Stimulated activated CD8-positive, alpha-beta memory T cell treated with anti-CD3 and anti-CD28 coated beads, Interleukin-7, amount 100 ng/mL, for 48 hours (primary cell): Measurements from ENCODE around the gene AHDC1.
"Not testable (repeated sequence)": the region's sequence is repeated elsewhere in the genome, so short reads cannot be mapped to it uniquely, and the experiment has no call there.

Experiments used
- DNase-seq, 2 donors: peaks; one replicate each; pipeline ENCODE4 v3.0.0-alpha.2; 2020; ENCODE audit warnings: low read depth in 1 of 2; ENCODE audit errors: extremely low read depth in 1 of 2

AHDC1 gene

GRCh38 chr1:27633640-27634176 is 29.8 kb upstream of the AHDC1 start:
- no peak for DNase-seq

GRCh38 chr1:27633298-27633610 is 29.3 kb upstream of the AHDC1 start:
- DNase-seq, result no peak

DNA sequence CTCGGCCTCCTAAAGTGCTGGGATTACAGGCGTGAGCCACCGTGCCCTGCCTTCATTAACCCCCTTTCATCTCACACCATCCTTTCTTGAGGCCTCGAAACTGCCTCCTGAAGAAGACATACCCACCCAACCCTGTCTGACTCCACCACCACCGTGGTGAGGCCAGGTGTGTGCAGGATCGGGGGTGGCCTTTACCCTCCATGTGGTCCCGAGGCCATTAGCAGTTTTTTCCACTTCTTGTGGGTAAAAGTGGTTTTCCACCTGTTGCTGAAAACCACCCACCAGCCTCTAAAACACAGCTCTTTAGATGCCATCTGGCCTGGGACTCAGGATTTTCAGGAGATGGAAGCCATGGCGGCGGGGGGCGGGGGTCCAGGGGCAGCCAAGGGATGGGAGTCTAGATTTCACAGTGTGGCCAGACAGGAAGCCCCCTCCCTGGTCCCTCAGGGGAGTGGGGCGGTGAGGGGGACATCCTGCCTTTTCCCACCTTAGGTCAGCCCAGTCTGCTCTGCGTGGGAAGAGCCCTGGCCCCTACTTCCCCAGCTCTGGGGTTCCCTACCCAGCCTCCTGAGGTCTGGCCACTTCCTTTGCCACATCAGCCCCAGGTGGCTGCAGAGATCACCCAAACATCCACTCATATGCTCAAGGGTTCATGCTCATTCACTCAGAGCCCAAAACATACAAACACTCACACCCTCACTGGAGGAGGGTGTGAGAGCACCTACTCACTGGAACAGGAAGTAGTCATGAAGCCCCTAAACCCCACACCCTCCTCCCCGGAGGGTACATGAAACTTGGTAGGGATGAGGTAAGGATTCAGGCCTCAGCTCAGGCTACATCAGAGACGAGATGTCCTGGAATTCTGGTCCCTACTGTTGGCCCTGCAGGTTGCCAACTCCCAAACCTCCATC is 28.7 kb upstream of the AHDC1 start:
- peak; percentile 54 to 77 for DNase-seq

DNA sequence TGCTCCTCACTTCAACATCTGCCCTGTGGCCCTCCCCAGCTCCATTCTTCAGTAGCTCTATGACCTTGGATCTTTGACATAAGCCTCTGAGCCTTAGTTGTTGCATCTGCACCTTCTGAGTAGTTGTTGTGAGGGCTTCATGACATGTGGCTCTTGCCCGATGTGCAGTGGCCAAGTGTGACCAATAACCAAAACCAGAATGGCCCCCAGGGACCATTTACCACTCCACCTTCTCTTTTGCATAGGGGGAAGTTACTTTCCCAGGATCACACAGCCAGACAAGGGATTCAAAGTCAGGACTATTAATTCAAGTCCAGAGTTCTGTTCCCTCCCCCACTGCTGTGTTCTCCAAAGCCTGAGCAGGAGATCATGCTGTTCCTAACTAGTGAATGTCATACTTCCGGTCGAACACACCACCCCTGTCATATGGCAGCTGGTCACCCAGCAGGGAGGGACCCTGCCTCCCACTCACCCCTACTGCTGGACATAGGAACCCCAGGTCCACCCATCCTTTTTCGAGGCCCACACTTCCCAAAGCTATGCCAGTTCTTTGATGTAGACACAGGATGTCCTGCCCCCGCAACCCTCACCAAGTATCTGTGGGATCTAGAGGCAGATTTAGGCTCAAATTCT is 27.0 kb upstream of the AHDC1 start:
- DNase-seq, result no peak

DNA sequence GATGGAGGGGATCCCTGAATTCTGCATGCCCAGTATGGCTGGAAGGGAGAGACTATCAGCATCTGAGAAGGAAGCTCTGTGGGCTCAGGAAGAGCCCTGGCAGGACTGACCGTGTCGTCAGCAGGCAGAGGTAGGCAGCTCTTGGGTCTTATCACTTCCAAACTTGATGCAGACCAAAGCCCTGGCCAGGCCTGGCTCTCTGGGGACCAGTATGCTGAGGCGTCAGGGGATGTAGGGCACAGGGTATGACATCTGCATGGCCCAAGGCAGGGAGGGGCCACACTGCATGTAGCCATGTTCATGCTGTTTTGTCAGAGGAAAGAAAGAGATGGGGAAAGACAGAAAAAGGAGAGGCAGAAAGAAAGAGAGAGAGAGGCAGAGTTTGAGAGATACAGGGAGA is 24.8 kb upstream of the AHDC1 start:
- DNase-seq, result no peak

DNA sequence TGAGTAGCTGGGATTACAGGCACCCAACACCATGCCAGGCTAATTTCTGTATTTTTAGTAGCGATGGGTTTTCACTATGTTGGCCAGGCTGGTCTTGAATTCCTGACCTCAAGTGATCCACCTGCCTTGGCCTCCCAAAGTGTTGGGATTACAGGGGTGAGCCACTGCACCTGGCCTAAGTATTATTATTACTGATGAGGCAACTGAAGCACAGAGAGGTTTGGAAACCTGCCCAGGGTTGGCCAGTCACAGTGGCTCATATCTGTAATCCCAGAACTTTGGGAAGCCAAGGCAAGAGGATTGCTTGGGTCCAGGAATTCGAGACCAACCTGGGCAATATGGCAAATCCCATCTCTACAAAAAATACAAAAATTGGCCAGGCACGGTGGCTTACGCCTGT is 23.8 kb upstream of the AHDC1 start:
- not testable (repeated sequence) for DNase-seq

- no peak for DNase-seq
Measured at GRCh38 chr1:27627061-27627460, 23.1 kb upstream of the AHDC1 start.

DNA sequence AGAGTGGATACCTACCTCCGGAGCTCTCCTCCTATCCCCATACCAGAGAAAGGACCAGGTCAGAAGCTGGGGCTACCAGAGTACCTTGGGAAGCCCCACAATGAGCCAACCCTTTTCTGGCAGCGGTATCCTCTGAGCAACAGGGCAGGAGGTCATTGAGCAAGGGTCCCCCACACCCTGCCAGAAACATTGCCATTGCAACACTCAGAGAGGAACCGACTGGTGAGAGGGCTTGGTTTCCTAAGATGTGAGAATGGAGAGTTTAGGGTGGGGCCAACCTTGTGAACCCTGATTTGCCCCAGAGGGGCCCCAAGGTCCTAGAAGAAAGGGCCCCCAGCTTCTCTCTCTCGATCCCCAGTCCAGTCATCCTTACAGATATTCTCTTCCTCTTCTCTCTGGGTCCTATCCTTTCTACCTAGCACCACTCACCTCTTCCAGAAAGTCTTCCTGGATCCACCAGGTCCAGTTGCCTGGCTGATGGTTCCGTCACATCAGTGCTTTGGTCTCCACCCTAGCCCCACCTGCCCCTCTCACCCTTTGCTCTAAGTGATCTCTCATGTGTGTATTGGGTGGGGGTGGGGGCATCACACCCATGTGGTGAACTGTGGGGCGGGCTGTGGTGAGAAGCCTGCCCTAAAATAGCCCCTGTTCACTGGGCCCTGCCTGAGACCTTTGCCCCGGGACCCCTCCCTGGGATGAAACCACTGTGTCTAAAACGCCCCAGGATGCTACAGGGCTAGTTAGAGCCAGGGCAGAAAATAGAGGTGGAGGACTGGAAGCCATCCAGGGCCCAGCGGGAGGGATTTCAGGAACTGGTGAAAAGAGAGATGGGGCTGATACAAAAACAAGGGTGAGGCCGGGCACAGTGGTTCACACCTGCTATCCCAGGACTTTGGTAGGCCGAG is 22.3 kb upstream of the AHDC1 start:
- no peak for DNase-seq

DNA sequence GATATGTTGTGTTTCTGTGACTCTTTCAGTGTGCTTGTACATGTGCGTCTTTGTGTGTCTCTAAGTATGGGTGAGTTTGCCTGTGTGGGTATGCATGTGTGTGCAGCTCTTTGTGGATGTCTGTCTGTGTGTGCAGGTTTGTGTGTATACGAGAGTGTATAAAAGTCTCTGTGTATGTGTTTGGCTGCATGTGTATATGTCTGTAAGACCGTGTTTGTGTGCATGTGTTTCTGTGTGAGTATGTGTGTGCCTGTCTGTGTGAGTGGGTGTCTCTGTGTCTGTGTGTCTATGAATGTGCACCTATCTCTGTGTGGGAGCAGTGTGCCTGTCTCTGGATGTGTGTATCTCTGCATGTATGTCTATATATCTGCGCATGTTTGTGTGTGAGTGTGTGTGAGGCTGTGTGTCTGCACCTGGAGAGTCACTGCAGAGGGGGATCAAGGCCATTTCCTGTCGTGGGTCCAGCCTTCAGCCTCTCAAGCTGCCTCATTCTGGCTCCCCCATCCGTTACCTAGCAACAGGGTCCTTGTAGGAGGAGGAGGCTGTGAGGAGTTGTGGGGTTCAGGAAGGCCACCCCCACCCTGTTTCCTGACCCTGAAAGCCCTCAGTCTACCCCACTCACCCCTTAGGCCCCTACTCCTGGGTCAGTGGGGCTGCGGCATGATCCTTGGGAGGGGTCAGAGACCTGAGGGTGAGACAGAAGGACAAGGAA is 20.7 kb upstream of the AHDC1 start:
- no peak for DNase-seq

DNA sequence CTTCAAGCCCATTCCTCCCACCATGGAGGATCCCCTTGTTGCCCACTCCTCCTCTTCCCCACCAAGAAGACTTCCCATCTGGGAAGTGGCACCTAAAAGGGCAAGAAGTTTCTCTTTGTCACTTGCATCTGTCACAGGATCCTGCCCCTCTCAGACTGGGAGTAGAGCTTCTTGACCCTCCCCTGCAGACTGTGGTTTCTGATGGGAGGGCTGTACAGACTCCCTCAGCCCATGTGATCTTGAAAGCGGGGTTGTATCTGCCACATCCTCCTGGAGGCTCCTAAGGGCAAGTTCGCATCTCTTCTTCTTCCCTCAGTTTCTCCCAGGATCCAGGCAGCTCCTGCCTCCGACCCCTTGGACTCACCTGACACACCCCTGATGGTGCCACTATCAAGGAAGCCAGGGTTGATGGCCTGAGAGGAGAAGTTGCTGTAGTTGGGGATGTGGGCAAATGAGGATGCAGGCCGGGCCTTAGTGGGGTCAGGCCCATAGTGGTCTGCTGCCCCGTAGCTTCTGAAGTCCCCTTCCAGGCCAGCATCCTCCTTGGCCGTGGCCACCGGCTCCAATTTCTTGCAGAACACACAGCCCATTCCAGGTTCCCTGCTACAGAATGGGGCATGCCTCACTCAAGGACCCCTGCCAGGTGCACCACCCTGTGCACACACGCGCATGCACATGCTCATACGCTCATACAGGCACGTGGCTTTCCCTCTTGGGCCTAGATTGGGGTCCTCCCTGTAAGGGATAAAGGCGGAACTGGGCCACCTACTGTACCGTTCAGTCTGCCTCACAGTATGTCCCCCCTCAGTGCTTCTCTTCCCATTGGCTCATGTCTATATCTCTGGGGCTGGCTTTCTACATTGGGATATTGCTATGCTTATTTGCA is 19.6 kb upstream of the AHDC1 start:
- DNase-seq, result no peak

GRCh38 chr1:27622828-27623227 is 18.9 kb upstream of the AHDC1 start:
- DNase-seq, result no peak

GRCh38 chr1:27621051-27621920 is 17.3 kb upstream of the AHDC1 start:
- no peak for DNase-seq

GRCh38 chr1:27619782-27620438 is 16.0 kb upstream of the AHDC1 start:
- not testable (repeated sequence) for DNase-seq

DNA sequence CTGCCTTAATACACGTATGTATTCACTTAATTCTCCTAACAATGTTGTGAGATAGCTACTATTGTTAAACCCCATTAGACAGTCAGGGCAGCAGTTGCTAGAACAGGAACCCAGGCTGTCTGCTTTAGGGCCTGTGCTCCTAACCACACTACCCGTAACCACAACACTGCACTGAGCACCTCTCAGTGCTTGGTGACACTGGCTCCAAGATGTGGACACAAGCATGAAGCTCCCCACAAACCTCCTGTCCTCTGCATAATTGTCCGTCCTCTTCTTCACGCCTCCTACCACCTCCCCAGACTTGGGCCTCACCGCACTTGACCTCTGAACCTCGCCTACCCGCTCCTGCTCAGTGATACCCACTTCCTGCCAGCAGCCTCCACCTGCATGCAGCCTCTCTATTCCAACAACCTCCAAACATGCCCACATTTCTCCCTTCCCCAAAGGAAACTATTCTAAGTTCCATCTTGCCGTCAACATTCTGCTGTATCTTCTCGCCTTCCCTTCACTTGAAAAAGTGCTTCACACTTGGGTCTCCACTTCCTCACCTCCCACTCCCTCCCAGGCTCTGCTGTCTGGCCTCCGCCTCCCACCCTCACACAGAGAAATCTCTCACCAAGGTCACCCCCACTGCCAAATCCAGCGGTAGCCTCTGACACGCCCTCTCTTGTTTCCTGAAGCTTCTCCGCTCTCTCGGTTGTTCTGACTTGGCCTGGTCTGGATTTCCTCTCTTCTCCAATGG is 14.6 kb upstream of the AHDC1 start:
- no peak for DNase-seq

DNA sequence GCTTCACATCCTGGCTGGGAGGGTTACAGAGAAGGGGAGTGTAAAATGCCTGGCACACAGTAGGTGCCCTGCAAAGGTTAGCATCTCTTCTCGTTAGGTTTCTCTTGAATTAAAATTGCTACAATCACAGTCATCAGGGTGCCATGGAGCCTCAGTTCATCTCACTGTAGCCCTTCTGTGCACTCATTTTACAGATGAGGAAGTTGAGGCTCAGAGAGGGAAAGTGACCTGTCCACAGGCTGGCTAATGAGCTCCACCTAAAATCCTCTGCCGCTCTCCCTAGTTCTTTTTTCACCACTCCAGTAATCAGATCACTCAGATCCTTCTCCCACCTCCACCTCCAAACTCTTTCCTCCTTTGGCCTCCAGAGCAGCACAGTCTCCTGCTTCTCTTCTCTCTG is 13.5 kb upstream of the AHDC1 start:
- DNase-seq, result no peak

DNA sequence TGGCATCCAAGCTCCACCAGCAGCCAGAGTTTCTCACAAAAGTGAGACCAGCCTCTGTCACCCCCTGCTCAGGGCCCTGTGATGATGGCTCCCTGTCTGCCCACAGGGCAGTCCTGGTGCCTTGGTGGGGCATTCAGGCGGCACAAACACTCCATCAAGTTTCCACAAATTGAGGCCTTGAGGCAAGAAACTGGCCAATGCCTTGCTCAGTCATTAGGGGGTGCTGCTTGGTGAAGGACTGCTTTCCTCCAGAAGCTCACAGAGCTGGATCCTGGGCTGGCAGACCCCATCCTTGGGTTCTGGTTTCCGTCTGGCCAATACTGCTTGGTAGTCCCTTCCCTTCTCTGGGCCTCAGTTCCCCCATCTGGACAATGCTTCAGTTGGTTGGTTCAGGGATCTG is 12.5 kb upstream of the AHDC1 start:
- no peak for DNase-seq
